ENCODE results near the gene CAT.

DNA sequence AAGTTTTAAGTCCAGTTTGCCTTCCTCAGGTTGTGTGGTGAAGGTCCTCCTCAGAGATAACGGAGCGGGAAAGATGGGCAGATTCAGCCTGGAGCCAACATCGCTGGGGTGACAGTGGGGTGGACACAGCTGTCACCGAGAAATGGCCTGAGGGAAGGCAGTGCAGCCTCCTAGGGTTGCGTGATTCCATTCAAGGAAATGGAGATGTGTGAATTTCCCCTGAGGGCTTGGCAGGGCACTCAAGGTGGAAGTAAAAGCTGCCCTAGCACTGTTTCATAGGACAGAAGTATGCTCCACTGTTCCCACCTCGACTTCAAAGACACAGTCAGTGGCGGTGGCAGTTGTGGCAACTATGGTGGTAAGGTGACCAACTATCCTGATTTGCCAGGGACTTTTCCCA is 15.4 kb upstream of the CAT start:
- TF ChIP-seq EZH2 (IDR thresholded peaks at IDR 0.05) (no peak), EZH2phosphoT487 (IDR thresholded peaks at IDR 0.05) (no peak)
- TF ChIP-seq, protein P1, sequence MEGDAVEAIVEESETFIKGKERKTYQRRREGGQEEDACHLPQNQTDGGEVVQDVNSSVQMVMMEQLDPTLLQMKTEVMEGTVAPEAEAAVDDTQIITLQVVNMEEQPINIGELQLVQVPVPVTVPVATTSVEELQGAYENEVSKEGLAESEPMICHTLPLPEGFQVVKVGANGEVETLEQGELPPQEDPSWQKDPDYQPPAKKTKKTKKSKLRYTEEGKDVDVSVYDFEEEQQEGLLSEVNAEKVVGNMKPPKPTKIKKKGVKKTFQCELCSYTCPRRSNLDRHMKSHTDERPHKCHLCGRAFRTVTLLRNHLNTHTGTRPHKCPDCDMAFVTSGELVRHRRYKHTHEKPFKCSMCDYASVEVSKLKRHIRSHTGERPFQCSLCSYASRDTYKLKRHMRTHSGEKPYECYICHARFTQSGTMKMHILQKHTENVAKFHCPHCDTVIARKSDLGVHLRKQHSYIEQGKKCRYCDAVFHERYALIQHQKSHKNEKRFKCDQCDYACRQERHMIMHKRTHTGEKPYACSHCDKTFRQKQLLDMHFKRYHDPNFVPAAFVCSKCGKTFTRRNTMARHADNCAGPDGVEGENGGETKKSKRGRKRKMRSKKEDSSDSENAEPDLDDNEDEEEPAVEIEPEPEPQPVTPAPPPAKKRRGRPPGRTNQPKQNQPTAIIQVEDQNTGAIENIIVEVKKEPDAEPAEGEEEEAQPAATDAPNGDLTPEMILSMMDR (IDR thresholded peaks at IDR 0.05), result no peak

All from neural progenitor cell (in vitro differentiated cells).